OCI-LY7 (cell line): Measurements from ENCODE around the gene MARCHF2. TPM values are rescaled to one million over a fixed set of nuclear protein-coding genes. Genes with fewer than 3 reads are reported as not detected.
A peak's percentile ranks its signal among the peaks of the same experiment; 100 is the strongest.

Experiments used
- microRNA-seq: library from miRNA; unstranded; fragments of <30 nt; microRNA quantifications from one replicate; pipeline ENCODE4 v1.2.0, GENCODE V29; 2022; ENCODE audit warnings: borderline replicate concordance
- small RNA-seq: library from RNA; depleted of rRNA; stranded (forward); fragments of <200 nt; gene quantifications from one replicate; pipeline ENCODE3, GENCODE V24; 2014
- total RNA-seq, 2 experiments: library from RNA; depleted of rRNA in 1 of 2; stranded (reverse); fragments of >200 nt in 1 of 2; shearing (Covaris generic) in 1 of 2; gene quantifications; 2 replicates each; pipeline ENCODE4 v1.2.3, GENCODE V29; 2014 to 2022

MARCHF2 gene
- total RNA-seq, 2 experiments from 2014 or later, result 12.4 to 14.1 TPM

Small RNA genes within 50 kb of the gene (microRNA-seq; reads per million reads assigned to microRNA genes)
- gene MIR4999, result 20.4 reads per million, percentile 28 among the genes with 10 or more reads in this experiment

Small RNA genes within 50 kb of the gene (small RNA-seq; reads per million reads assigned to genes)
- gene MIR4999, result not detected

Other genes starting within 250 kb of the MARCHF2 start
- 54.9 and 61.8 TPM in 2 replicates for gene CERS4, start 203.9 kb upstream of the MARCHF2 start, total RNA-seq (2014; rRNA removed; shearing (Covaris generic))
- gene CERS4, start 203.9 kb upstream of the MARCHF2 start, total RNA-seq (2022), result 36.8 and 37.7 TPM in 2 replicates
- gene CD320, start 104.9 kb upstream of the MARCHF2 start, total RNA-seq (2014; rRNA removed; shearing (Covaris generic)), result 39.0 and 49.2 TPM in 2 replicates
- gene CD320, start 104.9 kb upstream of the MARCHF2 start, total RNA-seq (2022), result 35.9 and 39.1 TPM in 2 replicates
- 59.2 and 93.0 TPM in 2 replicates for gene NDUFA7, start 91.9 kb upstream of the MARCHF2 start, total RNA-seq (2014; rRNA removed; shearing (Covaris generic))
- gene NDUFA7, start 91.9 kb upstream of the MARCHF2 start, total RNA-seq (2022), result 103 and 106 TPM in 2 replicates
- gene RPS28, start 91.8 kb upstream of the MARCHF2 start, total RNA-seq (2014; rRNA removed; shearing (Covaris generic)), result 1,636 and 2,574 TPM in 2 replicates
- gene RPS28, start 91.8 kb upstream of the MARCHF2 start, total RNA-seq (2022), result 2,187 and 2,253 TPM in 2 replicates
- 0.22 TPM in 1 of 2 replicates, not detected in the other for gene KANK3, start 70.0 kb upstream of the MARCHF2 start, total RNA-seq (2014; rRNA removed; shearing (Covaris generic))
- 0.11 and 0.57 TPM in 2 replicates for gene KANK3, start 70.0 kb upstream of the MARCHF2 start, total RNA-seq (2022)
- not detected in 2 replicates for gene ANGPTL4, start 49.1 kb upstream of the MARCHF2 start, total RNA-seq (2014; rRNA removed; shearing (Covaris generic))
- gene ANGPTL4, start 49.1 kb upstream of the MARCHF2 start, total RNA-seq (2022), result not detected in 2 replicates
- gene RAB11B, start 22.9 kb upstream of the MARCHF2 start, total RNA-seq (2014; rRNA removed; shearing (Covaris generic)), result 24.5 and 28.1 TPM in 2 replicates
- gene RAB11B, start 22.9 kb upstream of the MARCHF2 start, total RNA-seq (2022), result 84.9 and 96.8 TPM in 2 replicates
- gene HNRNPM, start 31.7 kb downstream of the MARCHF2 start, total RNA-seq (2014; rRNA removed; shearing (Covaris generic)), result 90.0 and 111 TPM in 2 replicates
- 264 and 280 TPM in 2 replicates for gene HNRNPM, start 31.7 kb downstream of the MARCHF2 start, total RNA-seq (2022)
- 0.08 and 0.28 TPM in 2 replicates for gene PRAM1, start 89.3 kb downstream of the MARCHF2 start, total RNA-seq (2014; rRNA removed; shearing (Covaris generic))
- 3.1 TPM in 2 replicates for gene PRAM1, start 89.3 kb downstream of the MARCHF2 start, total RNA-seq (2022)
- gene ZNF414, start 100.9 kb downstream of the MARCHF2 start, total RNA-seq (2014; rRNA removed; shearing (Covaris generic)), result 3.1 and 8.7 TPM in 2 replicates
- gene ZNF414, start 100.9 kb downstream of the MARCHF2 start, total RNA-seq (2022), result 39.0 and 47.5 TPM in 2 replicates
- gene MYO1F, start 164.1 kb downstream of the MARCHF2 start, total RNA-seq (2014; rRNA removed; shearing (Covaris generic)), result 5.1 and 8.8 TPM in 2 replicates
- gene MYO1F, start 164.1 kb downstream of the MARCHF2 start, total RNA-seq (2022), result 14.9 and 18.4 TPM in 2 replicates
- gene ADAMTS10, start 197.4 kb downstream of the MARCHF2 start, total RNA-seq (2014; rRNA removed; shearing (Covaris generic)), result not detected in 2 replicates
- not detected in 2 replicates for gene ADAMTS10, start 197.4 kb downstream of the MARCHF2 start, total RNA-seq (2022)
- not detected in 2 replicates for gene NFILZ, start 217.3 kb downstream of the MARCHF2 start, total RNA-seq (2014; rRNA removed; shearing (Covaris generic))
- not detected in 2 replicates for gene NFILZ, start 217.3 kb downstream of the MARCHF2 start, total RNA-seq (2022)